Measurements from ENCODE around the gene PPP2R1B.

DNA sequence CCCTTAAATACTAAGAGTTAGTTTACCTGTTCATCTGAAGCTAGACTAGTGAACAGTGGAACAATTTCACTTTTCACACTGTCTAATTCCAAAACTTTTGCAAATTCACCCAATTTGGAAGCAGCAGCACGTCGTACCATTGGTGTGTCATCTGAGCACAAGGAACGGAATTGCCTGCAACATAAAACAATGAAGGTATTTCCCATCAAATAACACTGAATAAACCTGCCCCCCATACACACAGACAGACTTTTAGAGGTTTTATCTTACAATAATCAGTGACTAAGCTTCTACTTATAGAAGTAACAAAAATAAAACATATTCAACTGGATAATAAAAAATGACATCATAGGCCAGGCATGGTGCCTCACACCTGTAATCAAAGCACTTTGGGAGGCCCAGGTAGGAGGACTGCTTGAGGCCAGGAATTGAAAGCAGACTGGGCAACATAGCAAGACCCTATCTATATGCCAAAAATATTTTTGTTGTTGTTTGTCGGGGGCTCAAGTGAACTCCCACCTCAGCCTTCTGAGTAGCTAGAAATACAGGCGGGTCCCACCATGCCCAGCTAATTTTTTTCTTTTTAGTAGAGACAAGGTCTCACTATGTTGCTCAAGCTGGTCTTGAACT, 6.3 kb downstream of the PPP2R1B start:
- TF ChIP-seq, protein P1, sequence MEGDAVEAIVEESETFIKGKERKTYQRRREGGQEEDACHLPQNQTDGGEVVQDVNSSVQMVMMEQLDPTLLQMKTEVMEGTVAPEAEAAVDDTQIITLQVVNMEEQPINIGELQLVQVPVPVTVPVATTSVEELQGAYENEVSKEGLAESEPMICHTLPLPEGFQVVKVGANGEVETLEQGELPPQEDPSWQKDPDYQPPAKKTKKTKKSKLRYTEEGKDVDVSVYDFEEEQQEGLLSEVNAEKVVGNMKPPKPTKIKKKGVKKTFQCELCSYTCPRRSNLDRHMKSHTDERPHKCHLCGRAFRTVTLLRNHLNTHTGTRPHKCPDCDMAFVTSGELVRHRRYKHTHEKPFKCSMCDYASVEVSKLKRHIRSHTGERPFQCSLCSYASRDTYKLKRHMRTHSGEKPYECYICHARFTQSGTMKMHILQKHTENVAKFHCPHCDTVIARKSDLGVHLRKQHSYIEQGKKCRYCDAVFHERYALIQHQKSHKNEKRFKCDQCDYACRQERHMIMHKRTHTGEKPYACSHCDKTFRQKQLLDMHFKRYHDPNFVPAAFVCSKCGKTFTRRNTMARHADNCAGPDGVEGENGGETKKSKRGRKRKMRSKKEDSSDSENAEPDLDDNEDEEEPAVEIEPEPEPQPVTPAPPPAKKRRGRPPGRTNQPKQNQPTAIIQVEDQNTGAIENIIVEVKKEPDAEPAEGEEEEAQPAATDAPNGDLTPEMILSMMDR (IDR thresholded peaks at IDR 0.05): no peak
- no peak for TF ChIP-seq POLR2AphosphoS5 (IDR thresholded peaks at IDR 0.05; ENCODE audit: insufficient read depth in 1 of 2, low read depth in 1 of 2)
